ENCODE results near the gene EXOC3L4.

DNA sequence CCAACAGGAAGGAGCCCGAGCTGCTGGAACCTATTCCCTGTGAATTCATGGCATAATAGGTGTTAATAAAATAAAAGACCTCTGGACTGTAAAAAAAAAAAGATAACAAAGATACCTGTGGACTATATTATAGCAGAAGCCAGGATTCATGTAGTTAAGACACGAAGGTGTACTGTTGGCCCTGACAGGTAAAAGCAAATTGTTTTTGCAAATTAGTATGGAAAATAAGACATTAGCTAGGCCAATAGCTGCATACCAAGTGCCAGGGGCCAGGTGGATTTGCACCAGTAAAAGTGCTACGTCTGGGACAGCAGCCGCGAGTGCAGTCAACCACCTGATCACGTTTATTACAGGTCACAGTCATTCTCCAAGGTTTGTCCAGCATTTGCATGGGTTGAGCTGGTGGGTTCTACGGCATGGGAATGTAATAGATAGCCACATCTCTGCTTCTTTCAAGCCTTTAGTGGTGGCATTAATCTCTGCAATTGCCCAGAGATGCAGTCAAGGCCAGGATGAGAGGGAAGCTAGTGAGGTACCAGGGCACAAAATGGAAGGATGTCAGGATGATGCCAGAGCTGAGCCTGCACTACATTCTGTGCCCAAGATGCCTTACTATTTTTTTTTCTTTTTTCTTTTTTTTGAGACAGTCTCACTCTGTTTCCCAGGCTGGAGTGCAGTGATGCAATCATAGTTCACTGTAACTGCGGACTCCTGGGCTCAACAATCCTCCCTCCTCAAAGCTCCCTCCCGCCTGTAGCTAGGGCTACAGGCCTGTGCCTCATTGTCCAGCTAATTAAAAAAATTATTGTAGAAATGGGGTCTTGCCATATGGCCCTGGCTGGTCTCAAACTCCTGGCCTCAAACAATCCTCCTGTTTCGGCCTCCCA lies 55.1 kb downstream of the EXOC3L4 start:
- TF ChIP-seq POLR2AphosphoS5 (IDR thresholded peaks at IDR 0.05): no peak
- no peak for TF ChIP-seq CTCF (IDR thresholded peaks at IDR 0.05)
- no peak for TF ChIP-seq POLR2A (IDR thresholded peaks at IDR 0.05)
- TF ChIP-seq EP300 (IDR thresholded peaks at IDR 0.05): no peak
